ENCODE results near the gene IVD.
"Not testable (repeated sequence)": the region's sequence is repeated elsewhere in the genome, so short reads cannot be mapped to it uniquely, and the experiment has no call there.

IVD gene

DNA sequence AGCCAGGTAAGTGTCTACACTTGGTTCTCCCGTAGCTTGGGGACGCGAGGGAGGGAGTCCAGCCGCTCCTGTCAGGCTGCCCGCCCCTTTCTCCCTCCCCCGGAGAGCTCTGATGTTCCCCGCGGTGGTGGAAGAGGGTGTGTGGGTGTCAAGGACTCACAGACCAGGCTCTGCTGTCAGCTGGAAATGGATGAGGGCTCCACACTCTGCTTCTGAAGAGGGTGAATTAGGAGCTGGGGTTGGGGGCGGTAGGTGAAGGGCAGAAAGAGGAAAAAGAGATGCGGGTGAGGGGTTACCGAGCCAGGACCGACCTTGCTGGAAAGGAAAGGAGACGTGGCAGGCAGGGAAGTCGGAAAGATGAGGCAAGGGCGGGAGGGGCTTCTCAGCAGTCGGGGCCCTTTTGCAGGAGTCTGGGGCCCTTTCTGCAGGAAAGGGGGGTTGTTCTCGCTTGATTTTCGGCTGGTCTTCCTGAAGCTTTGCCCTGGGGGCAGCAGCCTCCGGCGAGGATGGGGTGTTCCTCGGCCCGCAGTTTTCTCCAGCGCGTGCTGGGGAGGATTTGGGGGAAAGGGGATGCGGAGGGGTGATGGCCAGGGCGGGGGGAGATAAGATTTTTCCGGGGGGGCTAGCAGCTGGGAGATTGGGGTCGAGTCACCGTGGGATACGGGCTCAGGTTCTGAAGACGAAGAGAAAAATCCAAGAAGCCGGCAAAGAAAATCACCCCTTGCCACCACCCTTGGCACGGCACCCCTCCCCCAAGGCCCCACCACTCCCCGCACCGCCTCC, 34.6 kb downstream of the IVD start:
- no peak for DNase-seq

DNA sequence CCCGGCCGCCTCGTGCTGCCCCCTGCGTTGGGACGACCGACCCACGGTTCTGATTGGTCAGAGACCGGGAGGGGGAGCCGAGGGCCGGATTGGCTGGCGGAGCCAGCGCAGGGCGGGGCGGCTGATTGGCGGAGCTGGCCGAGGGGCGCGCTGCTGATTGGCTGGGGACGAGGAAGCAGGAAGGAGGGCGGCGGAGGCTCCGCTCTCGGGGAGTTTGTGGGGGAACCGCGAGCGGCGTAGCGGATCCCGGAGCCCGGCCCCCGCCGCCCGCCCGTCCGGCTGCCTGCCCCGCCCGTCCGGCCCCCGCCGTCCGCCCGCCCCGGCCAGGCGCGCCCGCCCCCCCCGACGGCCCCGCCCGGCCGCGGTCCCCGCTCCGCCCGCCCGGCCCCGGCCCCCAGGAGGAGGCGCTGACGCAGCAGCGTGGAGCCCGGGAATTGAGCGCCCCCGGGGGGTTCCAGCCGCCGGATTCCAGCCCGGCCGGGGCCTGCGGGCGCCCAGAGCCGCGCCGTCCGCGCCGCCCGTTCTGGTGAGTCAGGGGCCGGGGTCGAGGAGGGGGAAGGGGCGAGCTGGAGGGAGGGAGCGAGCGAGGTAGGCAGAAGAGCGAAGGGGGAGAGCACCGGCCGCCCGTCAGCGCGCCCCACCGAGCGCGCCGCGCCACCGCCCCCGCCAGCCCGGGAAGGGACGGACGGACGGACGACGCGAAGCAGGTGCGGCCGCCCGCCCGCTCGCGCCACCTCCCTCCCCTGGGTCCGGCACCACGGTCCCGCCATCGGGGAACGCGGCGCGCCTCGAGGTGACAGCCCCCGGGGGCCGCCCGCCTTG, 35.4 kb downstream of the IVD start, which contains the start of gene BAHD1:
Gene BAHD1 (plus strand): TSS at position 211 of the 822 bp plus-strand sequence. CDS start 17,512 bp downstream, outside the sequence.
- peak; percentile 94 for DNase-seq

DNA sequence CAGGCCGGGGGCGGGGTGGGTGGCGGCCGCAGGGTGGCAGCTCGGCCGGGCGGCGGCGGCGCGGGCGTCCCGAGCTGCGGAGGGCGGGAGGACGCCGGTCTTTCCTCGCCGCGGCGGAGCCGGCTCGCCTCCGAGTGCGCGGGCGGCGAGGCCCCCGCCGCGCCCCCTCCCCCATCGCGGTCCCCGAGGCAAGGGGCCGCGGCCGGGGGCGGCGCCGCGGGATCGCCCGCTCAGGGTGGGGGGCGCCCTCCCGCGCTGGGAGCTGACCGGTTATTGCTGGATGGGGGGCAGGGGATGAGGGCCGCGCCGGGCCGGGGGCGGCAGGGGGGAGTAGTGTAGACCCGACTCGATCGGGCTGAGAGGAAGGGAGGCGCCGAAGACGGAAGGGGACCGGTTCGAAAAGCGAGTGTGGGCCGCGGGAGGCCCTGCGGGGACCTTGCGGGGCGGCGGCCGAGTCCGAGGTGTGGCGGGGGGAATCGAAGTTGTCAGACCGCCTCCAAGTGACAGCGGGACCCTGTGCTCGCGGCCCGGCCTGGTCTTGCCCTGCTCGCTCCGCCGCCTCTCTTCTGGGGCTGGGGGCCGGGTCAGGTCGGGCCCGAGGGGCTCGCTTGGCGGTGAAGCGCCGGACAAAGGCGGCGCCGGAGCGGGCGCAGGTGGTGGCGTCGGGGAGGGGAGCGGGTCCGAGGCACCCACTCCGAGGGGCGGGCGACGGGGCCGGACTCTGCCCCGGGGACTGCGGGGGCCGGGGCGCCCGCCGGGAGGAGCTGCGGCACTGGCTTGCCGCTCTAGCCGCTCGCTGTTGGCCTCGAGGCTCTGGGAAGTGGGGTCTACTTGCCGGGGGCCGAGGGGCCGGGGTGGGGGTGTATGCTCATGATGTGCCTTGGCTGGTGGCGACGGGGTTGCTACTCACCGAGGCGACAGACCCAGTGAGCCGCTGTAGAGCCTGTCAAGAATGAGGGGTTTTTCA, 36.3 kb downstream of the IVD start:
- peak; percentile 21 for DNase-seq

DNA sequence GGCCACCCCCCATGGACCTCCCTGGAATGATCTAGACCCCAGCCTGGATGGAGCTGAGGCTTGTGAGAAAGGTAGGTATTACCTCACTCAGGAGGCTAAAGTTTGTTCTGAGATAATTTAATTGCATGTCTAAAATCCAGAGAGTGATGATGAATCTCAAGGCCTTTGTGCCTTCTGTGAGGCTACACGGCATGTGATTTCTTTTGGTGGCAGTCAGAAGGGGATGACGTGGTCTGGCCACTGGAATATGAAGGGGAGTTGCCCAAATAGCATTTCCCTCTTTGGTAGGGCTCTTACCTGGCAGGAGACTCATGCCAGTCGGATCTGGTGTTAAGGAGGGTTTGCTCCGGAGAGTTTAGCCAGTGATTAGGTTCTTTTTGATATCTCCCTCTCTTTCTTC, 37.7 kb downstream of the IVD start:
- DNase-seq, result no peak

DNA sequence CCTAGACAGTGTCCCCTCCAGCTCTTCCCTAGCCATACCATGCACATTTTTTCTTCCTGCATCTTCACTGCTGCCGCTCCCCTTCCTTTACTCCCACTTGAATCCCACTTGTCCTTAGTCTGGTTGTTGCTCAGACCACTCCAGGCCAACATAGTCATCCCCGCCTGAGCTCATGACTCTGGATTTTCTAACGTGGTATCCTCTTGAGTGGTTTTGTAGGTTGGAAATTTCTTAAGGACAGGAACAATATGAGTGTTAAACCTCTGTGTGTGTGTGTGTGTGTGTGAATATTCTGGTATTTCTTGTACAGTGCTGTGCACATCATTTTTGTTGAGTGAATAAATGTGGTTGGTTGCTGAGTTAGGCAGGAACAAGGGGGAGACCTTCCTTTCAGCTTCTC, 38.3 kb downstream of the IVD start:
- DNase-seq, result no peak

DNA sequence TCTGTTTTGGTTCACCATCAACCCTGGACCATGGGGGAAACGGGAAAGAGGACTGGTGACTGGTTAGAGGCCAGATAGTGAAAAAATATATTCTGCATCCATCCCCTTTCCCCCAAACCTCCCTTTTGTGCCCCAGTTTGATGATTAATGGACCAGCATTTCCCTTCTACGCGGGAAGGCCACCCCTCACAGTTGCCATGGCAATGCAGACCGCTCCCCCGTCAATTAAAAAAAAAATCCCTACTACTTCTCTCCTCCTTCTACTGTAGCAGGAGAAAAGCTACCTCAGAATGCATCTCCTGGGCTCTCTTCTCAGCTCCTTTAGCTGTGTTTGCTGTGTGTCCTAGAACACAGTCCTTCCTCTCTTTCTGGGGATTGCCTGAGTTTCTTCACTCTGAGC, 39.1 kb downstream of the IVD start:
- no peak for DNase-seq

DNA sequence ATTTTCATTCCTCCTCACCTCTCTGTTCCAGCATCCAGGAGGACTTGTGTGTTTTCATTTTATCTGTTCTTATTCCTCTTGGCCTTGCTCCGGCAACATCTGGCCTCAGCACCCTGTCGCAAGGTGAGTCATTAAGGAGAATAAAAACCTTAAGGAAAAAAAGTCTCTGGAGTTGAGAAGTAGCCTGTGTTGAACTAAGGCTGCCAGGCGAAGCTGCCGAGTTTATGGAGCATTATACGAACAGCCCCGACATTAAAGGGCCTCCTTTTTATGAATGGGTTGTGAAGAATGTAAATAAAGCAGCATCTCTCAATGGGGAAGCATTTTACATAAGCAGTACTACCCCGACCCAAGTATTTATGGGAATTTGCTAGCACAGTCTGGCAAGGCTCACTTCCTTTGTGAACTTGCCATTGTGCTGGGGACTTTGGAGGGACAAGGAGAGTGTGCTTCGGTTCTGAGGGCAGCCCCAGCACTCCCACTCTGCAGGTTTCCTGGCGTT, 39.9 kb downstream of the IVD start:
- DNase-seq, result no peak

DNA sequence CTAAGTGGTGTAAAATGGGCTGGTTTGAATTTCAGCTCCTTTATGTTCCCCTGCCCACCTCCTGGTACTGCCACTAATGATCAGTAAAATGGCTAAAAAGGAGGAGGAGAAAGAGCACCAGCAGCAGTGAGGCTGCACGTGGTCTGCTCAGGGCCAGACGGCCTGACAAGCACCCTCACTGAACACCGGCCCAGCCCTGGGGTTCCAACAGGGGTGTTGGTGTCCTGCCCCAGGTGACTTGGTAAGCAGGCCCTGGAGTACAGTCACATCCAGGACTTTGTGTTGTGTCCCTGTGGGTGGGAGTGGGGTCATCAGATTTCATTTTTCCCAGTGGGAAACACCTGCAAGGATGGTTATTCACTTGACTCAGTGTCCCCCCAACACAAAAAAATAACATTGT, 40.5 kb downstream of the IVD start:
- DNase-seq, result no peak

DNA sequence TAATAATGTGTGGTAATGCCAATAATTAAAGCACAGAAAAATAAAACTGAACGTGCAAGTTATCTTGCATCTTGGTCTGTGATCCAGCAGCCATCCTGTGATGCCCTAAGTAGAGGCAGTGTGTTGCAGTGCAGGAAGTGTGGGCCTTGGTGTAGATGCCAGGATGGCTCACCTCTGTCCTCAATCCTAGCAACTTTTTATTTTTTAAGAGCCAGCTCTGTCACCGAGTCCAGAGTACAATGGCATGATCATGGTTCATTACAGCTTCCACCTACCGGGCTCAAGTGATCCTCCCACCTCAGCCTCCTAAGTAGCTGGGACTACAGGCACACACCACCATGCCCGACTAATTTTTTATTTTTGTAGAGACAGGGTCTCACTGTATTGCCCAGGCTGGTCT, 42.8 kb downstream of the IVD start:
- DNase-seq, result no peak

DNA sequence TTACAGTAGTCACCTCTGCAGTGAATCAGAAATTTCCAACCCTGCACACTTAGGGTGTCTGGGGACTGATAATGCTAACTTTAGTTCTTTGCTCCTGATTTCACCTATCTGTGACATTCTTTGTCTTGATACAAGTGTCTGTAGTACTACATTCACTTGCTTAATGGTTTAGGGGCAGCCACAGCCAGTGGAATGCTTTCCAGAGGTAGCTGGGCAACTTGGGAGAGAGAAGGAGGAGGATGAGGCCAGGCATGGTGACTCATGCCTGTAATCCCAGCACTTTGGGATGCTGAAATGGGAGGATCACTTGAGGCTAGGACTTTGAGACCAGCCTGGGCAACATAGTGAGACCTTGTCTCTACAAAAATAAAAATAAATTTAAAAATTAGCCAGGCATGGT, 43.7 kb downstream of the IVD start:
- DNase-seq, result no peak

DNA sequence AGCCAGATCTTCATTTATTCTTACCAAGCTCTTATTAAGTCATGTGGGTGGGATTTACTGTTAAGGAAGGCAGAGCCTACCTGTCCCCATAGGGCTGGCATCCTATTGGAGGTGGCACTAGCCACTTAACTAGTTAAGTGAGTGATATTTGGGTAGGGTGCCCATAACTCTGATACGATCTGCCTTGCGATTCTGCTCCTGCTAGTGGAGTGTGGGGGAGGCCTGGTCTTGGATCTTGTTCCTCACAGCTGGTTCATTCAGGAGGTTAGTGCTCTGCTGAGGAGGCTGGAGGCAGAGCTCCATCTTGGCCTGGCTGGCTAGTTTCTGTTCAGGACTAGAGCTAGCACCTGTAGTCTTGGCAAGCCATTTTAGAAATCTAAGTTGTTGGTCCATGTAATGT, 44.5 kb downstream of the IVD start:
- no peak for DNase-seq

DNA sequence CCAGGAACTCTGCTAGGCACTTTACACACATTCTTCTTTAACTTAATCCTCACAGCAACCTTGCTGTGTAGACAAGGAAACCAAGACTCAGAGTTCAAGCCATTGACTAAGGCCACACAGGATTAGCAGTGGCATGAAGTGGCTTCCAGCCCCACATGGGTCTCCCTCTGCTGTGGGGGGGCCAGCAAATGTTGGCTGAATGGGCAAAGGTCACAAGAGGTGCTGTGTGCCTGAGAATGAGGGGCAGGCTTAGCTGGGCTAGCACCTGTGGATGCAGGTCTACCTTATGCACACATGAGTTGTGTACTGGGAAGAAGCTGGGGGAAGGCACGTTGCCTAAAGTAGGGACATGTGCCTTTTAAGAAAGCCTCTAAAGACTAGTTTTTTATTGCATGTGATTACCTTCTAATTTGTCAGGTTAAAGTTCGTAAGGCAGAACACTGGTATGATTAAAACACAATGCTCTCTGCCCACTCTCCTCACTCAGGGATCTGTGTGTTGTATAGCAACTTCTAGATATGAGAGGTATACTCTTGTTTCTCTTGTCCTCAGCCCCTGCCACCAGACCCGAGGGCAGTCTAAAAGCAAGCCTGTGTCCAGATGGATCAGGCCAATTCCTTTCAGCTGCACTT, 46.0 kb downstream of the IVD start:
- no peak for DNase-seq

DNA sequence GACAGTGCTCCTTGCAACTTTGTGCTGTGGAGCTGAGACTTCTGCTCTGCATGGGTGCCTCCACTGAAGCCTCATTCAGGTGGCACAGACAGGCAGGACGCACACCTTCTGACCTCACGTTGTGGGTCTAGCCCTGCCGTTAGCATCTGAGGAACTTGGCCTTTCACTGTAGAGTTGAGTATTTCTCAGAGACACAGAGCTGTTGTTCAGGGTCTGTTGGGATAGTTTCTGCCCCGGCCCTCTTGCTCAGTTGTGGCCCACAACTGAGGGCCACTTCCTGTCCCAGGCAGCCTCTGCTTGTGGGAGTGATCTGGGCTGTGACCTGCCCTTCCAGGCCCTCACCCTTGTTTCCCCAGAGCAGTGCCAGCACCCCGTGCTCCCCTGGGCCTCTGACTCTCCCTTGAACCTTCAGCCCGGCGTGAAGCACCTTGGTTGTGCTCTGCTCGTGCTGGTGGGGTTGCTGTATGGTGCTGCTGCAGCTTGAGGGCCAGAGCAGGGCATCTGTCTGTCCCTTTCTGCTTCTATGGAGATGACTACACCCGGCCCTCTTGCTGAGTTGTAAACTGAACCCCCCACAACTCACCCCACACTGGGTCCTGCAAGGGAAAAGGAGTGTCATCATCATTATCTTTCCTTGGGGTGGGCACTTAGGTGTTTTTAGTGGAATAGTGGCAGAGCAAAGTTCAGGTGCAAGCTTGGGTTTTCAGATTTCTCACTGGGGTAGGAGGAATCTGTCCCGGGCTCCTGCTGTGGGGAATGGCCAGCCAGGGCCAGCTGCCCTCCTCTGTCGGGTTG, 46.9 kb downstream of the IVD start:
- no peak for DNase-seq

DNA sequence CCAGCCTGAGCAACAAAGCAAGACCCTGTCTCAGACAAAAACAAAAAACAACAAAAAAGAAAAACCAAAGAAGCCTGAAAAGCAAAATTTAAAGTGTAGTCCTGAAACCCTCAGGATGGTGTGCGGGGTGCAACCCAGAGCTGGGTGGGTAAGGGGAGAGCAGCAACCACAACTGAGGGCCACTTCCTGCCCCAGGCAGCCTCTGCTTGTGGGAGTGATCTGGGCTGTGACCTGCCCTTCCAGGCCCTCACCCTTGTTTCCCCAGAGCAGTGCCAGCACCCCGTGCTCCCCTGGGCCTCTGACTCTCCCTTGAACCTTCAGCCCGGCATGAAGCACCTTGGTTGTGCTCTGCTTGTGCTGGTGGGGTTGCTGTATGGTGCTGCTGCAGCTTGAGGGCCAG, 48.3 kb downstream of the IVD start:
- DNase-seq, result not testable (repeated sequence)

DNA sequence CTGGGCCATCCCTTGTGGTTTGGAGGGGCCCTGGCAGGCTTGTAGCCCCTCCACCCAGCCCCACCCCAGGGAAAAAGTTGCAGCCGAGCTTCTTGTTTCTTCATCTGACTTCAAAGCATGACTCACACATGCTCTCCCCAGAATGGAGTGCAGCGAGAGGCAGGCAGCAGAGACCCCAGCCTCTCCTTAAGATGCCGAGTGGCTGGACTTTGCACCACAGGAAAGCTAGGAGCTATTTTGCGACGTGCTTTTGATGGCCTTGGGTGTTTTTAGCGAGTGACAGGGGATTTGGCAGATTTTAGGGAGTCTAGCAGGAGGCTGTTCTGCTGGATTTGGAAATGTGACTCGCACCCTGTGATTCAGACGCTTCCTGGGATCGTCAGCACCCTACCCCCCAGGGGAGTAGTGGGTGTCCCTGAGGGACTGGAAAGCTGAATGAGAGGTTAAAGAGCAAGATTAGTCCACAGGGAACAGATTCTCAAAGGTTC, 49.4 kb downstream of the IVD start:
- DNase-seq, result no peak

DNA sequence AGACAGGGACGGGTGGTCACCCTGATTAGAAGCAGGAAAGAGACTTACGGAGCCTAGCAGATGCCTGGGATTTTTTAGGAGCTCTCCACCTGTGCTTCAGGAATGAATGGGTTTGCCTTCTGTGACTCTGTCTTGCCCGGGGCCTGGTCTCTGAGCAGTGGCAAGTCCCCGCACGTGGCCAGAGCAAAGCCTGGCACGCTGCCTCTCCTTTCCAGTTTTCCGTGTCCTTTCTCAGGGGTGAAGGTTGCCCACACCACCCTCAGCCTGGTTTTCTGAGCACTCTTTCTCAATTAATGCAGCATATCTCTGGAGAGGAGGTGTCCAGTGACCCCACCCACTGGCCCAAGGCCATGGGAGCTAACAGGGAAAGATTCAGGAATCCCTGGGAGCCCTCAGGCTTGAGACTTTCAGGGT, 50.7 kb downstream of the IVD start:
- DNase-seq, result no peak

DNA sequence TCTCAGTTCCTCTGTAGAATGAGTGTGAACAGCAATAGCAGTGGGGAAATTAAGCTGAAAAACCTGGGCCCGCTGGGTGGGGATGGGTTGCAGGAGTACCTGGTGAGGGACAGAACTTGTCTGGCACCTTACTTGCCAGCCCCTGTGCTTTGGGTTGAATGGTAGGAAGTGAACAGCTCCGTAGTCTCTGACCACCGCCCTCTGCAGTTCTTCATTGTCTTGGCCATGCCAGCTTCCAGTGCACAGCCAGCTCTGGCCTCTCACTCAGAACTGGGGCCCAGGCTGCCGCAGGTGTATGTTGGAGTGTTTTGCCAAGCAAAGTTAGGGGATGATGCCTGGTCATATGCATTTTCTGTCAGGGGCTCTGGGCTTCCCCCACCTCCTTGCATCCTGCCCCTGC, 51.1 kb downstream of the IVD start:
- no peak for DNase-seq

DNA sequence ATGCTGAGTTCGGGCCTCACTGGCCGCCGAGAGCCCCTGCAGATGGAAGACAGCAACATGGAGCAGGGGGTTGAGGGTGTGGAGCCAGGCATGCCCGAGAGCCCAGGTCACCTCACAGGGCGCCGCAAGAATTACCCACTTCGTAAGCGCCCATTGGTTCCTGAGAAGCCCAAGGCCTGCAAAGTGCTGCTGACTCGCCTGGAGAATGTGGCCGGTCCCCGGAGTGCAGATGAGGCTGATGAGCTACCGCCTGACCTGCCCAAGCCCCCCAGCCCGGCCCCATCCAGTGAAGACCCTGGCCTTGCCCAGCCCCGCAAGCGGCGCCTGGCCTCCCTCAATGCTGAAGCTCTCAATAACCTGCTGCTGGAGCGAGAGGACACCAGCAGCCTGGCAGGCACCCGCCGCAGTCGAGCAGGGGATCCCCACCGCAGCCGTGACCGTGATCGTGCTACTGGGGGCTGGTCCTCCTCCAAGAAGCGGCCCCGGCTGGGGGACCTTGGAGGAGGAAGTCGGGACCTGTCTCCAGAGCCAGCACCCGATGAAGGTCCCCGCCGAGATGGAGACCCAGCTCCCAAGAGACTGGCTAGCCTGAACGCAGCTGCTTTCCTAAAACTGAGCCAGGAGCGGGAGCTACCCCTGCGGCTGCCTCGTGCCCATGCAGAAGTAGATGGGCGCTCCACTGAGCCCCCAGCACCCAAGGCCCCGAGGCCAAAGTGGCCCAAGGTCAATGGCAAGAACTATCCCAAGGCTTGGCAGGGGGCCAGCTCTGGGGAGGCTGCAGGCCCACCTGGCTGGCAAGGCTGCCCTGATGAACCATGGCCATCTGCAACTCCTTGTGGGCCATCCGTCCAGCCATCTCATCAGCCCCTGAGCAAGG, 53.1 kb downstream of the IVD start:
- no peak for DNase-seq

DNA sequence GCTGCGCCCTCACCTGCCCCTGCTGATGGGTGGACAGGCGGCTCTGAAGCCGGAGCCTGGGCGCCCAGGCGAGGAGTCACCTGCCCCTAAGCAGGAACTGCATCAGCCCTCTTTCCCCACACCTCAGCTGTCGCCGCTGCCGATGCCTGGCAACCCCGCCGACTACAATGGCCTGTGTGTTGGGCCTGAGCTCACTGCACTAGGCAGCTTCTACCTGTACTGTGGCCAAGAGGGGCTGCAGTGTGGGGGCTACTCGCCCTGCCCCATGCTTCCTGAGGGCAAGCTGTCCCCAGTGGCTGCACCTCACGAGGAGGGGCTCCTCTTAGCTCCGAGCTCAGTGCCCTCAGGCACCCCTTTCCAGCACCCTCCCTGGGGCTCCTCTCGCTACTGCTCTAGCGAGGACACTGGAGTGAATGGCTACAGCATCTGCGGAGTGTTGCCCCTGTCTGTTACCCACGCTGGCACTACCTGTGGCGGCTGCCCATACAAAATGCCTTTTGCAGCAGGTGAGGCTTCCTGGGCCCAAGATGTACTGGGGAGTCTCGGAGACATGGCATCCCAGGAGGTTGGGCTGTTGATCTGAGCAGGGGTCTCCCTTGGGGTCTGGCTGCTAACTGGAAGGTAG, 53.9 kb downstream of the IVD start:
- no peak for DNase-seq

DNA sequence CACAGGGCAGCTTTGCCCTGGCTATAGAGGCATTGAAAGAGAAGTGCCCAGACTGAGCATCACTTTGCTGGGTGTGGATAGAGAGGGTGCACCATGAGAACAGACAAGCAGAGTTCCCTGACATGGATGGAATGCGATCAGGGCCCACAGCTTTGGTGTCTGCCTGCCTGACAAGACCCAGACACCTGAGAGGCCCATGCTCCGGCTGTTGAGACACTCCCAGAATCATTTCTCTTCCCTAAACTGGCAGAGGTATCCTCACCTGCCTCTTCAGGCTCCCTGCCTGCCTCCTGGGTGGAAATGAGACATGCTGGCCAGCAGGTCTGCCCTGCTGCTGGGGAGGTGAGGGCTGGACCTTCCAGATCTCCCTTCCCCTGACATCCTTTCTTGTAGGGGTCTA, 54.8 kb downstream of the IVD start:
- DNase-seq, result no peak

All from activated gamma-delta T cell treated with Interleukin-2 at 50 U/mL for 16 hours (primary cell).